Mucosa of stomach (tissue), 1 donor: ENCODE results near the gene HRK.

Experiments used
- H3K27me3 ChIP-seq: one replicate; pipeline ENCODE4 v1.7.0; 2013; ENCODE audit warnings: mild to moderate bottlenecking, low read length; ENCODE audit not compliant: control insufficient read depth, insufficient read depth
- H3K36me3 ChIP-seq: one replicate; pipeline ENCODE4 v1.7.0; 2013; ENCODE audit warnings: low read length; ENCODE audit not compliant: control insufficient read depth, insufficient read depth
- H3K4me1 ChIP-seq: one replicate; pipeline ENCODE4 v1.7.0; 2013; ENCODE audit warnings: mild to moderate bottlenecking, low read length; ENCODE audit not compliant: control insufficient read depth, insufficient read depth
- H3K4me3 ChIP-seq: one replicate; pipeline ENCODE4 v1.7.0; 2013; ENCODE audit warnings: low read length
- H3K9ac ChIP-seq: one replicate; pipeline ENCODE4 v1.7.0; 2013; ENCODE audit warnings: mild to moderate bottlenecking, low read length, moderate library complexity
- H3K9me3 ChIP-seq: one replicate; pipeline ENCODE4 v1.7.0; 2013; ENCODE audit warnings: mild to moderate bottlenecking, low read length, moderate library complexity; ENCODE audit not compliant: control insufficient read depth
- donor health status: Pancreatic carcinoma.

HRK gene

GRCh38 chr12:116881325-116881876 lies at the start of gene HRK:
Gene HRK (minus strand): TSS chr12:116881441. CDS start chr12:116881307, 134 bp downstream.
- Histone ChIP-seq H3K27me3 (peaks cover 64% of the 10 kb centered on the region), H3K9me3 (no peaks in the 10 kb centered on the region), H3K9ac (no peak within 1 kb of the TSS), H3K36me3 (no peaks in the 10 kb centered on the region), H3K4me1 (peaks cover 29% of the 10 kb centered on the region), H3K4me3 (no peak within 1 kb of the TSS)

GRCh38 chr12:116929885-116930284 lies 48.6 kb upstream of the HRK start:
- no peak overlapping the region for H3K4me3 ChIP-seq
- H3K9ac ChIP-seq: no peak overlapping the region
- H3K36me3 ChIP-seq: no peaks in the 10 kb centered on the region
- H3K9me3 ChIP-seq: no peaks in the 10 kb centered on the region
- peaks cover 3% of the 10 kb centered on the region for H3K4me1 ChIP-seq
- H3K27me3 ChIP-seq: no peaks in the 10 kb centered on the region

GRCh38 chr12:116928504-116928903 lies 47.3 kb upstream of the HRK start:
- Histone ChIP-seq H3K4me1 (peaks cover 9% of the 10 kb centered on the region), H3K36me3 (no peaks in the 10 kb centered on the region), H3K9me3 (no peaks in the 10 kb centered on the region), H3K9ac (no peak overlapping the region), H3K27me3 (no peaks in the 10 kb centered on the region), H3K4me3 (no peak overlapping the region)

- H3K4me3 ChIP-seq: no peak overlapping the region
- peaks cover 9% of the 10 kb centered on the region for H3K4me1 ChIP-seq
- no peak overlapping the region for H3K9ac ChIP-seq
- H3K27me3 ChIP-seq: no peaks in the 10 kb centered on the region
- H3K36me3 ChIP-seq: no peaks in the 10 kb centered on the region
- H3K9me3 ChIP-seq: no peaks in the 10 kb centered on the region
These were observed 46.2 kb upstream of the HRK start for GRCh38 chr12:116927244-116927940.

GRCh38 chr12:116926283-116927243 lies 45.3 kb upstream of the HRK start:
- Histone ChIP-seq H3K36me3 (no peaks in the 10 kb centered on the region), H3K4me3 (no peak overlapping the region), H3K4me1 (peaks cover 9% of the 10 kb centered on the region), H3K27me3 (no peaks in the 10 kb centered on the region), H3K9me3 (no peaks in the 10 kb centered on the region), H3K9ac (no peak overlapping the region)

GRCh38 chr12:116924558-116925453 lies 43.6 kb upstream of the HRK start:
- Histone ChIP-seq H3K9me3 (no peaks in the 10 kb centered on the region), H3K36me3 (no peaks in the 10 kb centered on the region), H3K4me3 (no peak overlapping the region), H3K9ac (no peak overlapping the region), H3K4me1 (peaks cover 25% of the 10 kb centered on the region), H3K27me3 (no peaks in the 10 kb centered on the region)

GRCh38 chr12:116922194-116922897 lies 41.1 kb upstream of the HRK start:
- Histone ChIP-seq H3K4me3 (no peak overlapping the region), H3K27me3 (no peaks in the 10 kb centered on the region), H3K4me1 (peaks cover 44% of the 10 kb centered on the region), H3K36me3 (no peaks in the 10 kb centered on the region), H3K9me3 (no peaks in the 10 kb centered on the region), H3K9ac (no peak overlapping the region)

- Histone ChIP-seq H3K27me3 (no peaks in the 10 kb centered on the region), H3K36me3 (no peaks in the 10 kb centered on the region), H3K4me3 (no peak overlapping the region), H3K9ac (no peak overlapping the region), H3K4me1 (peaks cover 58% of the 10 kb centered on the region), H3K9me3 (no peaks in the 10 kb centered on the region)
These were observed 39.7 kb upstream of the HRK start for GRCh38 chr12:116920939-116921338.

- H3K4me3 ChIP-seq: peak overlapping the region; percentile 24
- peaks cover 56% of the 10 kb centered on the region for H3K4me1 ChIP-seq
- peak overlapping the region; percentile 33 for H3K9ac ChIP-seq
- no peaks in the 10 kb centered on the region for H3K36me3 ChIP-seq
- H3K27me3 ChIP-seq: no peaks in the 10 kb centered on the region
- H3K9me3 ChIP-seq: no peaks in the 10 kb centered on the region
These were observed 38.7 kb upstream of the HRK start for GRCh38 chr12:116919706-116920485.

GRCh38 chr12:116919247-116919661 lies 38.0 kb upstream of the HRK start:
- Histone ChIP-seq H3K4me3 (no peak overlapping the region), H3K27me3 (no peaks in the 10 kb centered on the region), H3K4me1 (peaks cover 50% of the 10 kb centered on the region), H3K9ac (no peak overlapping the region), H3K9me3 (no peaks in the 10 kb centered on the region), H3K36me3 (no peaks in the 10 kb centered on the region)
